GM21723 (cell line): ENCODE measurements around the gene ADAMTS2.
"Not testable (repeated sequence)": the region's sequence is repeated elsewhere in the genome, so short reads cannot be mapped to it uniquely, and the experiment has no call there.

Experiments
- ATAC-seq: cut with Tn5 transposase; IDR thresholded peaks from one replicate; pipeline ENCODE4 v1.9.1; 2021; ENCODE audit warnings: mild to moderate bottlenecking, moderate library complexity; ENCODE audit not compliant: unreplicated experiment

Gene ADAMTS2

DNA sequence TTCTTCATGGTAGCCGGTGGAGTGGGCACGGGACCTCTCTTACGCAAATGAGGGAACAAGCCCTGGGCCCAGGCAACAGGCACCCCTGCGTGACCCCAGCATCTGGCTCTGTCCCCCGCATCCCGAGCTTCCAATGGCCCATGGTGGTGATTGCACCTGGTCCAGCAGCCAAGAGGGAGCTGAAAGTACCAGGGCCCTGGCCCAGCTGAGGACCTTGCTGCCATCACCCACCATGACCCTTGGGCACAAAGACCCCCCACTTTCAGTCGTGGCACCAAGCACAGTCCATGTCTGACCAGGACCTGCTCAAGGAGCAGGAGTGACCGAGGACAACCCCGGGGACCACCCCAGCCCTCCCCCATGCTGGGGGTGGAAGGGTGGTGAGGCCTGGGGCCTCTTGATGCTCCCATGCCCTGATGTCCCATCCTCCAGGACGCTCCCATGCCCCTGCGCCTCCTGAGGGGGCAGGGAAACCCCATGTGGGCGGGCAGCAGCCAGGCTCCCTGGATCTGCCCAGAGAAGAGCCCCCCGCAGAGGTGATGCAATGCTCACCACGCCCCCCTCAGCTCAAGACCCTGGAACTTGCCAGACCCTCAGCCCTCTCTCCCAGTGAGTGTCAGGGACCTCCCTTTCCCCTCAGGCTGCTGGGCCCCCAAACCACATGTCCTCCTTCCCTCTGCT, 123.9 kb downstream of the ADAMTS2 start:
- no peak for ATAC-seq

DNA sequence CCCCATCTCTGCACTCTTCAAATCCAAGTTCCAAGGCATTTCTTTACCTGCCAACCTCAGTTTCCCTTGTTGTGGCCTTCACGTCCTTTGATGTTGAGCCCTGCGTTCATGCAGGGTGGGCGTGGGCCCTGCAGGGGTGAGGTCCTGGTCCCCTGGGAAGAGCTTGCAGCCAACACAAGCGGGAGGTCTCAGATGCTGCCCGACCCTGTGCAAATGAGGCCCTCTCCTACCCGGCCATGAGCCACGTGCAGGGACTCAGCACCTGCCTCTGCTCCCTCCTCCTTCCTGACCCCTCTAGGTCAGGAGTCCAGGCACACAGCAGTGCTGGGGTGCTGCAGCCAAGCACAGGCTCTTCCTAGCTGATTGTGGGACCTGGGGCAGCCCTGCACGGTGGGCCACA, 124.5 kb downstream of the ADAMTS2 start:
- no peak for ATAC-seq

DNA sequence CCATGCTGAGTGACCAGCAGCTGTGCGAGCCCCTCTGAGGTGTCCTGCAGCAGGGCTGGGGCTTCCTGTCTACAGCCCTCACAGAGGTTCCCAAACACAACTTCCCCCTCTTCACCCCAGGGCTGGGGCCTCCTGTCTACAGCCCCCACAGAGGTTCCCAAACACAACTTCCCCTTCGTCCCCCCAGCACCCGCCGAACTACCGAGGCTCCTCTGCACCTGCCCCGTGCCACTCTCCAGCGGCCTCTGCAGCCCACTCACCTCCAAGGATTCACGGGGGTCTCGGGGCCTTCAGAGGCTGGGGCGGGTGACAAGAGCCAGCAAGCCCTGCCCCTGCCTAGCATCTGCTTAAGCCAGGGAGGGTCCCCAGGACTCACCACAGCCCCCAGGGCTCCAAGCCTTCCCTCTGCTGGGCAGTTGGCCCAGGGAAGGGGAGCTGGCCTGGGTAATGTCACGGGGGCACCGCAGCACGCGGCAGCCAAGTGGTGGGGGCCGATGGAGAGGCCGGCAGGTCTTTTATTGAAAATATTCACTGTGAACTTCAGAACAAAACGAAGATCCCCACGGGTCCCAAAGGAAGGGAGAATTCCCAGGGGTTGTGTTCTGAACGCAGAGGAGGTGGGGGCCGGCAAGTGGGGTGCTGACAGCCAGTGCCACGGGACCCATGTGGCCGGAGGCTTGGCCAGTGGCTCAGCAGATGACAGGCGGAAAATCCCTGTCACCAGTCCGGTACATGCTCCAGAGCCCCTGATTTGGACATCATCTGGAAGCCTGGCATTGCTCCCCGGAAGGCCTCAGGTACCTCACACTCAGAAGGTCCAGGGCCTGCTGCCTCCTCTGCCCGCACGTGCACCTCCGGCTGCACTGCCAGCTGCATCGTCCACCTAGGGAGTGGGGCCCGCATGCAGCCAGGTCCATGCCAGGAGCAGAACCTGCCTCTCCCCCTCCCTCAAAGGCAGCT, 125.3 kb downstream of the ADAMTS2 start:
- ATAC-seq = no peak

DNA sequence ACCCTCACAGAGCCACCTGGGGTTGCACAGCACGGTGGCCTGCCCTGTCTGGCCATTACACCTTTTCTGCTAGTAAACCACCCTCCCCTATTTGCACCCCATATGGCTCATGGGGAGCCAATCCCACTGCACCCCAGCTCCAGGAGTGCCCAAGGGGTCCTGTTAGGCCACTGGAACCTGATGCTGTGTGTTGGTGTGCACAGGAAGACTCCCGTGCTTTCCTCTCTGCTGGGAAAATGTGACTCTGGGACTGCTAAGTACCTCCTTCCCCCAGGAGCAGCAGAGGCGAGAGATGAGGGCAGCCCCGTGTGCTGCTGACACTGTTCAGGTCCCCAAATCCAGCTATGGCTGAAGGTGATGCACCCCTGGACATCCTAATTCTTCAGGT, 126.3 kb downstream of the ADAMTS2 start:
- no peak for ATAC-seq

DNA sequence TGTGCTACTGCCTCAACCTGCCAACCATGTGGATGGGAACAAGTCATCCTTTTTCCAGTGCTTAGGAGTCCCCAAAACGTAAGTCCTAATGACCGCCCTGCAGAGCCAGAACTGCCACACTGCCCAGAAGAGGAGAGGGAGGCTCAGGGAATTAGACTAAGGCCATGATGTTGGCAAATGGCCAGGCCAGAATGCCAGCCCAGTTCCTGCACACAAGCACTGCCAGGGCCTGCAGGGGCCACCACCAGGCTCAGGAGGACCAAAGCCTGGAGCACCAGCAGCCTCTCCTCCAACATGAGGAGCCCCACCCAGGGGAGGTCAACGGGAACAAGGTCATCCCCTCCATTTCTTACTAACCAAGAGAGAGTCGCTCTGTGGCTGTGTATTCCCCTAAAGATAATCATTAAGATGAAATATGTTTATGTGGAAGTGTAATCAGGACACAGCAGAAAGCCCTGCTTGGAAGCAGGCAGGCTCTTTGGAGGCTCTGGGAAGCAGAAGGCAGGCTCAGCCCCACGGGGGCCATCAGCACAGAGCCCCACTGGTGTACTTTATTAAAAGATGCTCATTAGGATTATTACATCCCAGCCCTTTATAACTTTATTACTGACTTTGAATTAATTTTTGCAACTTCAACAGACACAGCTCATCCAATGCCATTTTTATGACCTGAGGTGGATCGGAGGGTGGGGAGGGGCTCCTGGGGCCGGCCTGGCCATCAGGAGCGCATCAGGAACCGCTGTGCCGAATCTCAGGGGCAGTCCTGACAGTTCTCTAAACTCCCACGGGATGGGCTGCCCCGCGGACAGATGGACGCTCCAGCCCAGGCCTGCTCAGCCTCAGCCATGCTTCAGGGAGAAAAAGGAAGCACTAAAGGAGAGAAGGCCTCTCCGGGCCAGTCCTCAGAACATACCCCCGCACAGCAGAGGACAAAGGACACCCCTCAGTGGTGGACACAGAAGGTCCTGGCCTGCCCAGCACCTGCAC, 127.0 kb downstream of the ADAMTS2 start:
- no peak for ATAC-seq

DNA sequence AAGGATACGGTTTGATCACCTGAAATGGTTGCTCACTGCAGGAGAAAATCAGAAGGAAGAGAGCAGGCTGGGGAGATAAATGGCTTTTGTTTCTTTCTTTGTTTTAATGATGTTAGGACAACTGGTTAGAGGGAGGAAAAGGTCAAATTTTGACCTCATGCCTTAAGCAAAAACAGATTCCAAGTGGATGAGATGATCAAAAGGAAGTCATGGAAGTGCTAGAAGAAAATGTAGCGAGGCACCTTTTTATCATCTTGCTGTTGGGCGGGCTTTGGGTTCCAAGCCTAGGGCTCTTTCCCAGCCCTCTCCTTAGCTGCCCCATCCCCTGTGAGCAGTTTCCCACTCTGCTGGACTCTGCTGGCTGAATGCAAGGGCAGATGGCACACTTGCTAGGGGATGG, 127.9 kb downstream of the ADAMTS2 start:
- no peak for ATAC-seq

DNA sequence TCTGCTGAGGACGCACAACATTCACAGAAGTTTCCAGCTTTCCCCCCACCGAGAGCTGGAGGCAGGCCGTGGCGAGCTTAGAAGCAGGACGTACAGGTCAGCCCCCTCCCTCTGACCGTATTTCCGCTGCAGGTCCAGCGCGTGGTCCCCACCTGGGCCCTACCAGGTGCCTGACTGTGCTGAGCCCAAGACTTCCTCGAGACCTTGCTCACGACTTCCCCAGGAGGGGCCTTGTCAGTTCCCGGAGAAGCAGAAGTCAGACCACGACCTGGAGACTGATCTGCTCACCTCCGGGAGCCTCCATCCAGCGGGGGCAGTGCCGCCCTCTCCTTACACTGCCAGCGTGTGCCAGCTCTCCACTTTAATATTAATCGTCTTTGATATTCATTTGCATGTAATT, 128.9 kb downstream of the ADAMTS2 start:
- ATAC-seq = not testable (repeated sequence)

DNA sequence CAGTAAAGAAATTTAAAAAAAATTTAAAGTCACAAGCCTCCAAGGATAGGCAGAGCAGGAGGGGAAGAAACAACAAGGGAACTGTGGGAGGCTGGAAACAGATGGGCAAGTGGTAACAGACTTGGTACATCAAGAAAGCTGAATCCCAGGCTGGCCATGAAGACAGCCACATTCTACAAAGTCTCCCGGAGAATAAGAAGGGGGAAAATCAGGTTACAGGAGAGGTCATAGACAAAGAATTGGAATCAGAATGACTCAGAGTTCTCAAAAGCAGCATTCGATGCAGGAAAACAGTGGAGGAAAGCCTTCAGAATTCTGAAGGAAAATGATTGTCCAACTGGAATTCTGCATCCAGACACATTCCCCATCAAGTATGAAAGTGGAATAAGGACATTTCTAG, 129.7 kb downstream of the ADAMTS2 start:
- ATAC-seq = no peak

DNA sequence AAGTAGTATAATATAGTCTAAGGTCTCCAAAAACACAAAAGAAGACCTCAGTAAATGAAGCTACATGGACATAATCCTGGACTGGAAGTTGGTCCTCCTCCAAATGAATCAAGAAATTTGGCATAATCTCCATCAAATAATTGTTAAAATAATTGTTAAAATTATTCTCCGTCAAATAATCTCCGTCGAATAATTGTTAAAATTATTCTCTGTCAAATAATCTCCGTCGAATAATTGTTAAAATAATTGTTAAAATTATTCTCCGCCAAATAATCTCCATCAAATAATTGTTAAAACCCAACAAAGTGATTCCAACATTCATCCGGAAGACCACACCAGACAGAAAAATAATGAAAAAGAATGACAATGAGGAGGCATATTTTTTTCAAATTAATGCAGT, 130.6 kb downstream of the ADAMTS2 start:
- no peak for ATAC-seq

DNA sequence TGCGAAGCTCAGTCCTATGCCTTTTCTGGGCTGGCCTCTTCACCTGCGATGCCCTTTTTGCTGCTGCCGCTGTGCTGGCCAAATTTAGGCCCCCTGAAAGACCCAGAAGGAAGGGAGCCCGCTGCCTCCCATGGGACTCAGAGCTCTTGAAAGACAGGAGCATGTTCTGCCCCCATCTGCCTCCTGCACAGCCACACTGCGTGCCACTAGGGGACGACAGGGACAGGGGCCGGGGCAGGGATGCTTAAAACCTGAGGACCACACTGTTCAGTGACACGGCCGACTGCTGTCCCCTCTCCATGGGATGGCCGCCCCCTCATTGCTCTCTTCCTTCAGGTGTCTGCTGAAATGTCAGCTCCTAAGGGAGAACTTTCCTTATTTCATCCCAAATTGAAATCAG, 132.4 kb downstream of the ADAMTS2 start:
- no peak for ATAC-seq

DNA sequence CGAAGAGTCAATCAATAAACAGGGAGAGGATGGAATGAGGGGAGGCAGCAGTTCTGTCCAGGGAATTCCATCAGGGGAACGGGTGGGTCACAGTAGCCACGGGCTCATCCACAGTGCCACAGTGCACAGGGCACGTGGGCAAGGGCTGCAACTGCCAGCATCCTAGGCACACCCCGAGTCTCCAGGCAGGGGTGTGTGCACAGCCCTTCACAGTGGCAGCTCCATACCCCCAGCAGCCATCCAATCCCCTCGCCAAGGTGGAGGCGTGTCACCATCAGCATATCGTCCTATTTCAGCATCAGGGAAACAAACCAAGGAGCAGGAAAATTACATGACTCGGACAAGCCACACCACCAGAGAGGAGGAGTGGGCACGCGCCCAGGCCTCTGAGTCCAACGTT, 133.6 kb downstream of the ADAMTS2 start:
- ATAC-seq = no peak

DNA sequence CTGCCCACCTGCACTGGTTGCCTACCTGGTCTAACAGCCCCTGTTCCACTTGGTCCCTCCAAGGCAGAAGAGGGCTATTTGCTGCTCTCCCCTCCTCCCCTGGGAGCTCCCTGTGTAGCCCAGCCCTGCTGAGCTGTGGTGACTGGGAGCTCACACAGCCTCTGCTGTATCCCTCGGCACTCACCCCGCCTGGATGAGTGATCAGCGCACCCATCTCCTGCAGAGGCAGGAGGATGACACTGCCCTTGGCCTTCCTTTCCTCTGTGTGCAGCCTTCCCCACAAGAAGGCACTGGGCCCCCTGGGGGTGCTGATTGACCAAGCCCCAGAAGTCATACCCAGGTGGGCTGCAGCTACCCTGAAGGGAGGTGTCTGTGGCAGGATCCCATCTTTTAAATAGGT, 134.2 kb downstream of the ADAMTS2 start:
- no peak for ATAC-seq

DNA sequence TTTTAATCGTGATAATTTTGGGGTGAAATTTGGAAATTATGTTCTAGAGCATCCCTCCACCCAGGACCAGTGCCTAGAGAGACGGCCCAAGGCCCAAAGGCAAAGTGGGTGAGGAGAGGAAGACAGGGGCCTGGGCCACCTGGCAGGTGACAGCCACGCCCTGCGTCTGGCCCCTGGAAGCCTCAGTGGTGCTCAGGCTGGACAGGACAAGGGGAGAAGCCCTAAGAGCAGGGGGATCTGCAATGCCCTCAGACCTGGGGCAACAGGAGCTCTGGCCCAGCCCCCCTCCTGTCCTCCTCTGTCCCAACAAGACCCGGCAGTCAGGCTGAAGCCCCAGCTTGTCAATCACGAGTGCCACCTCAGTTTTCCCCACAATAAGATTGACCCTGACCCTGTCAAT, 134.8 kb downstream of the ADAMTS2 start:
- no peak for ATAC-seq

DNA sequence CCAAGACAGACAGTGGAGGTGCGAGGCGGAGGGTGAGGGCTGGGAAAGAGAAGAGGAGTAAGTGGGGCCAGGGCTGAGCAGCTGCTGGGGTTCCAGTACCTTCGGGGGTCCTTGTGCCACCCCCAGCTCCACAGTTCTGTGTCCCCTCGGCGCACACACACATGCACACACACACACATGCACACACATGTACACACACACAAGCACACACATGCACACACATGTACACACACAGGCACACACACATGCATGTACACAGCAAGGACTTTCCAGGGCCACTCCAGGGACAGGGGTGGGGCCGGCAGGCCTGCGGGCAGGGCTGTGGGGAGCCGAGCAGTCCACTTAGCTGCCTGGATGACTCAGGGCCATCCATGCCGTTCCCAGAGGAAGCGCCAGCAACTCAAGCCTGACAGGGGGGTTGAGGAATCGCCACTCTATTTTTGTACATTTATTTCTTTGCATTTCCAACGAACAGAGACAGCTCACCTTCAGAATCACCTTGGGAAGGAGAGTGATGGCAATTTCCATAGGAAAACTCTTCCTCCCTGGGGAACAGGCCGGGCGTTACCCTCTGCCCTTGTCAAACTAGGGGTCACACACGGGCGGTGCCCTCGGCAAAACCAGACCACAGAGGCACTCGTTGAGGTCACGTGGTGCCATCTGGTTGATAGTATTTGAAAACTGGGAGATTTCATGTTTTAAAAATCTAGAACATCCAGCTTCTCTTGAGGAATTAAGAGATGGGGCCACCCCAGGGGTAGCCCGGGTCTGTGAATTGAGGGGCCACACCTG, 135.7 kb downstream of the ADAMTS2 start:
- no peak for ATAC-seq

DNA sequence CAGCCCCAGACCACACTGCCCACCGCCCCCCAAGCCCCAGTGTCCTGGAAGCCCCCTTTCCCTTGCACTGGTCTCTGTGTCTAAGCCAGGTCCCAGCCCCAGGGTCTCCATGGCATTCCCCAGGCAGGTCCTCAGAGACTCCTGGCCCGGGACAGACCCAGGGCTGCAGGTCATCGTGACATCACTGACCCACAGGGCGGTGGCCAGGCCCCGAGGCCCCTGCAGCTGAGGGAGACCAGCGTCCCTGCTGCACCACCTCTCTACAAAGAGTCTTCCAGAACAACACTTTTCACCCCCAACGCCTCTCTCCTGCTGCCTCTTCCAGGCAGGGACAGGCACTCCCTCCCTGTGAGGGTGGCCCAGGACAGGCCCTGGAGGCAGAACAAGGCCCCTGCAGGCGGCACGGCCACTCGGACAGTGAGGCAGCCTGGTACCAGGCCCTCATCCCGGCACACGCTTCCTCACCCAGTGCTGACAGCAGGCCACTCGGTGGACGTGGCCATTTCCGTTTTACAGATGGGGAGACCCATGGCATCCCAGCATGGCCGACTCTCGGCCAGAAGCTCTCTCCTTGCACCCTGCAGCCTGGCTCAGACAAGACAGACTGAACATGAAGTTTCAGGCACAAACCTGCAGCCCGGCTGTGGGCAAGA, 136.4 kb downstream of the ADAMTS2 start:
- no peak for ATAC-seq

DNA sequence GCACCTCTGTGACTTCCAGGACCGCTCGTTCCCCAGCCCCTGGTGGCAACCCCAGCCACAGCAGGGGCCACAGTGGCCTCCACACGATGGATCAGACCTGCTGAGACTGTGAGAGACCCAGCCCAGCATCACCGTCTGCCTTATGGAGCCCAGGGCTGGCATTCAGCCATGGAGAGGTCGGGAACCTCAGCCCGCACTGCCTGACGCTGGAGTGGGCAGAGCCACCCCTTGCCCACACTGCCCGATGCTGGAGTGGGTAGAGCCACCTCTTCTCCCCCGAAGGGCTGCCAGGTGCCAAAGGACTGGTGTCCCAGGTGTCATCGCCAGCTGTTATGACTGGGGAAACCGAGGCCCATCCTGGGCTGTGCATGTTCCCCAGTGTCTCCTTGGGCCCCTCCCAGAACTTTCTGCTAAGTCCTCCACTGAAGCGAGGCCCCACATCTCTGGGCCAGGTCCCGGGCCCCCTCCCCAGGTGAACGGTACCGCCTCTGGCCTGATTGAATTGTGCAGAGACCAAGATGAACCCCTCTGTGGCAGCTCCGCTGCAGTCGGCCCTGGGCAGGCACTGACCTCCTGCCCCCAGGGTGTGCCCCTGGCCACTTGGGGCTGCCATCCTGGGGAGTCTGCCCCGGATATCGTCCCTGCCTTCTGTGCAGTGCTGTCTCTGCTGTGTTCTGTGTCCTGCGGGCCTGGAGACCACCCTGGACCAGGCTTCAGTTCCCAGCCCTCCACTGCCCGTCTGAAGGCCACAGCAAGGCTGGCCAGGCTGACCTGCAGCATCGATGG, 137.1 kb downstream of the ADAMTS2 start:
- ATAC-seq = no peak

DNA sequence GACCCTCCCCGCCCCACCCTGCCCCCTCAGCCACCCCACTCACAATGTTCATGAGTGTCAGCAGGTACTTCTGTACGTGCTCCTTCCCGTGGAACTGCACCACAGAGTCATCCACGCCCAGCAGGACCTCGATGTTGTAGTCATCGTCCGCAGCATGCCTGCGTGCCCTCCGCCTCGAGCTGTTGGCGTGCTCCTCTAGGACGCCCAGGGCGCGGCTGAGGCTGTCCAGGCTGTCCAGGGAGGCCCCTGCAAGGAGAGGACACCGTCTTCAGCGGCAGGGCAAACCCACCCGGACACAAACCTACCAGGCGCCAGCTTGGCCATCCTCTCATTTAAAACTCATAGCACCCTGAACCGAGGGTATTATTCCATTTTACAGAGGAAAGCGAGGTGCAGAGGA, 137.8 kb downstream of the ADAMTS2 start:
- no peak for ATAC-seq

DNA sequence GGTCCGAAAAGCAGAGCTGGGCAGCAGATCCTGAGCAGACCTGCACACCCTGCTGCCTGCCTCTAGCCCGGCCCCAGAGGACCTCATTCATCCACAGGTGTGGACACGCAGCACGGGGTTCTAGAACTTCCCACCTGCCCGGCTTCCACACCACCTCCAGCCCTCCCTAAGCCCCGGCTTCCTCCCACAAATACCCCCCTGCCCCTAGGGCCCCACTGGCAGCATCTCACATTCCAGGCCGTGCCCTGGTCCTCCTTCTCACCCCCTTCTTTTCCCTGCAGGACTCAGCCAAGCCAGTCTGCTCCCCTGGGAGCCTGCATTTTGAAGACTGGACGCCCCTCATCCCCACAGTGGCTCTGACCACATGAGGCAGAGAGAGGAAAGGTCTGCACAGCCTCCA, 138.9 kb downstream of the ADAMTS2 start:
- no peak for ATAC-seq

DNA sequence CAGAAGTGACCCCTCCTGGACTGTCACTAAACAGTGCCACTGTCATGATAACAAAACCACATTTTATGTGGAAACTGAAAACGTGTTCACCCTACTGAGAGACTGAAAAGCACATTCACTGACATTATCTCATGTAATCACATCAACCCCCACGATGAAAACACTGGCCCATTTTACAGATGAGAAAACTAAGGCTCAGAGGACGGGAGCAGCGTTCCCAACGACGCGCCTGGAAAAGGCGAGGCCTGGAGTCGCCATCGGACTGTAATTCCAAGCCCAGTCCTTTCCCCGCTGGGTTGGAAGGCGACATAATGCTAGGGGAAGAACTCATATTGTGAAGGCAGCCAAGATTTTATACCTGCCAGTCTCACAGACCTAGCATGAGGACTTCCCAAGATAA, 140.0 kb downstream of the ADAMTS2 start:
- no peak for ATAC-seq
